GM21825 (cell line): ENCODE measurements around the gene HTR7.

Experiments used
- ATAC-seq: cut with Tn5 transposase; IDR thresholded peaks from one replicate; pipeline ENCODE4 v1.9.1; 2021; ENCODE audit warnings: mild to moderate bottlenecking, moderate library complexity; ENCODE audit not compliant: unreplicated experiment

The HTR7 gene

DNA sequence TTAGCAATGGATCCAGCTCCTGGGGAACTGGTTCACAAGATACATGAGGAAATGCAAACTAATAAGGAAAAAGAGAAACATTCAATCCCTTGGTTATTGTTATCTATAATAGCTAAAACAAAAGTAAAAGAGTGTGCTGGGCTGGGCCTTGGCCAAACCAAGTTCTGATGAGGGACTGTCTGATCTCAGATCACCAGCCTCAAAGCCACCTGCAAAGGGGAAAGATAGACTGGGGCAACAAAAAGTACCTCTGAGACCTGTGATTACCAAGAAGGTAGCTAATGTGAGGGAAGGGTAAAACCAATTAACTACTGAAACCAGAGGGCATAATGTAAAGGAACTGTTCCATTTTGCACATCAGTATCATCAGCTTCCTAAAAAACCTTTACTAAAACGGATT is 51.2 kb downstream of the HTR7 start:
- ATAC-seq = no peak

GRCh38 chr10:90805206-90805605 is 52.6 kb downstream of the HTR7 start:
- no peak for ATAC-seq

DNA sequence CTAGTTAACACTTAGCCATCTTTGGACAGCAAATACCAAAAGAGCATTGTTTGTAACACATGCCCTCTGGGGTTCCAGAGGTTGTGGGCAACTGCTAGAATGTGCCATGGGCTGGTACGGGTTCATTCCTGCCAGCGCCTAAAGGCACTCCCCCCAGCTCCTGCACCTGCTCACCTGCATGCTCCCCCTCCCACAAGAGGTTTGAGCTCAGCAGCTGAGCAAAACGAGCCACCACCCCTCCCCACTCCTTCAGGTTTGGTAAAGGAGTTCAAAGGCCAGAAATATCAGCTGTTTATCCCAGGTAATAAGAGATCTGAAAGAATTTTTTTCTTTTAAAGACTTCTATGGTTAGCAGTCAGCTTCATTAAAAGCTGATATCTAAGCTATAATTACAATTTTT is 53.5 kb downstream of the HTR7 start:
- ATAC-seq = no peak

GRCh38 chr10:90801608-90802007 is 56.2 kb downstream of the HTR7 start:
- ATAC-seq = no peak

- ATAC-seq = no peak
Measured at GRCh38 chr10:90800232-90800796, 57.5 kb downstream of the HTR7 start.

GRCh38 chr10:90799172-90799571 is 58.7 kb downstream of the HTR7 start:
- no peak for ATAC-seq

DNA sequence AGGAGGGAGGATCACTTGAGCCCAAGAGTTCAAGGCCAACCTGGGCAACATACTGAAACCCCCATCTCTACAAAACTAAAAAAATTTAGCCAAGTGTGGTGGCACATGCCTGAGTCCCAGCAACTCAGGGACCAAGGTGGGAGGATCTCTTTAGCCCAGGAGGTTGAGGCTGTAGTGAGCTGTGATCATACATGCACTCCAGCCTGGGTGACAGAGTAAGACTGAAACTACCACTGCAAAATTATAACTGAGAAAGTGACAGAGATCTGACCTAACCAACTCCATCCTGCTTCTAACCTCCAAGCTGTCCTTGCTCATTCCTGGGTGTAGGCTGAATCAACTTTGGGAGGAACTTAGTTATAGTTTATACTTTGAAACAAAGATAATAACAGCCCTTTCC is 59.4 kb downstream of the HTR7 start:
- no peak for ATAC-seq

DNA sequence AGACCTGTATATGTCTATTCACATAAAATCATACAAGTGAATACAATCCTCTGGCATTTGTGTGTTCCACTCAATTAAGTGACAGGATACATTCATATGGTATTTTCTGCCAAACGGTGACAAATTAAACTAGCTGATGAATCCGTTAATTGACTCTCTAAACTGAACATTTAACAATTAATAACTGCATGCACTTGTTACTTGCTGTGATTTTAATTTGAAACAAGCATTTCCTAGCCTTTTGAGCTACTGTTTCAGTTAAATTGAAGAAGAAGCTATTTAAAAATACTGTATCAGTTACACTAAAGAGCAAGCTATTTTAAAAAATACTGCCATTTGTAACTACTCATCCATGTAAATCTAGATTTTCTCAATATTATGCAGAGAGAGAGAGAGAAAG is 67.4 kb downstream of the HTR7 start:
- ATAC-seq = no peak

DNA sequence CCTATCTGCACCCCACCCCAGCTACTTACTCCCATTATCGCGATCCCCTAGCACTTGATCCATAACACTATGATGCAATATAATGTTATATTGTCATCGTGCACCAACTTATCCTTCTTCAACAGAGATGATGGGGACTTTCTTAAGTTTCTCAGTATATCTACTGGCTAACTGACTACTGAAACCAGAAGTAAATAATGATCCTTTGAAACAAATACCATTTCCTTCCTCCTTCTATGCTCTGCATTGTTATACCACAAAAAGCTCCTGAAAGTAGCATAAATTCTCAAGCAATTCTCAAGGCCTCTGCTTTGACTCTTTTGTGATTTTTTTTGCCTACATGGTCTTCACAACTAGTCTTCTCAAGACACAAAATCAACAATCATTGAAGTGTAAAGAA is 68.9 kb downstream of the HTR7 start:
- ATAC-seq = peak; percentile 78

- no peak for ATAC-seq
Measured at GRCh38 chr10:90788199-90788491, 69.7 kb downstream of the HTR7 start.

- no peak for ATAC-seq
Measured at GRCh38 chr10:90787393-90788198, 70.2 kb downstream of the HTR7 start.

DNA sequence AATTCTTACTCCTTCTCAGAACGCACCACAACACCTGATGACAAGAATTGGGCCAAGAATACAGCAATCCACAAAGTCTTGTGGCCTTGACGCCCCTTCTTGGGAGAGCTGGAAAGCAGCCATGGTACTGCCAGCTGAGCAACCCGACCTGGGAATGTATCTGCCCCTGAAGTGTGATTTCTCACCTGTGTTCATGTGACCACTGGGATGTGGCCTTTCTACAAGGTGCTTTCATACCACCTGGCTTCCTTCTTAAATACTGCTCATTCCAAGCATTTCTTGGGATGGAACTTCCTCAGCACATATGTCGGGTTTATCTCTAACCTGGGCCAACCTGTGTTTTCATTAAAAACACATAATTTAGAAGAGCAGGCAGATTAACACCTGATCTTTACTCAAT is 72.1 kb downstream of the HTR7 start:
- ATAC-seq = no peak

- ATAC-seq = no peak
Measured at GRCh38 chr10:90784771-90785170, 73.1 kb downstream of the HTR7 start.

- ATAC-seq = no peak
Measured at GRCh38 chr10:90780488-90780887, 77.4 kb downstream of the HTR7 start.

DNA sequence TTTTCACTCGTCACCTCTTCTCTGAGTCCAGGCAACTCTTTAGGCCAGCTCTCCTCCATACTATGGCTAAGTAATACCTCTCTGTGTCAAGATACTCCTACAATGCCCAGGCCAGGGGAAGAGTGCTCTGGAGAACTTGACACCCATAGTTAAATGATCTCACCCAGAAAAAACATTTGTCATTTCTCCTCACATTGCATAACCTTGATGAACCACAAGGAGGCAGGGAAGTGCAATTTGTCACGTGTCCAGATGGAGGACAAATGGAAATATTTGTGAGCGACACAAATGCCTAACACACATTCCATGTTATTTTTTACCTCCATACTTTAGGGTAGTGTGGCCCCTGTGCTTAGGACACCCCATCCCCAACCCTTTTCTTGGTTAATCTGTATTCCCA is 78.3 kb downstream of the HTR7 start:
- ATAC-seq = no peak

- ATAC-seq = no peak
Measured at GRCh38 chr10:90777621-90778020, 80.2 kb downstream of the HTR7 start.

GRCh38 chr10:90775351-90776028 is 82.3 kb downstream of the HTR7 start:
- ATAC-seq = no peak

GRCh38 chr10:90769946-90770841 is 87.6 kb downstream of the HTR7 start:
- ATAC-seq = no peak

DNA sequence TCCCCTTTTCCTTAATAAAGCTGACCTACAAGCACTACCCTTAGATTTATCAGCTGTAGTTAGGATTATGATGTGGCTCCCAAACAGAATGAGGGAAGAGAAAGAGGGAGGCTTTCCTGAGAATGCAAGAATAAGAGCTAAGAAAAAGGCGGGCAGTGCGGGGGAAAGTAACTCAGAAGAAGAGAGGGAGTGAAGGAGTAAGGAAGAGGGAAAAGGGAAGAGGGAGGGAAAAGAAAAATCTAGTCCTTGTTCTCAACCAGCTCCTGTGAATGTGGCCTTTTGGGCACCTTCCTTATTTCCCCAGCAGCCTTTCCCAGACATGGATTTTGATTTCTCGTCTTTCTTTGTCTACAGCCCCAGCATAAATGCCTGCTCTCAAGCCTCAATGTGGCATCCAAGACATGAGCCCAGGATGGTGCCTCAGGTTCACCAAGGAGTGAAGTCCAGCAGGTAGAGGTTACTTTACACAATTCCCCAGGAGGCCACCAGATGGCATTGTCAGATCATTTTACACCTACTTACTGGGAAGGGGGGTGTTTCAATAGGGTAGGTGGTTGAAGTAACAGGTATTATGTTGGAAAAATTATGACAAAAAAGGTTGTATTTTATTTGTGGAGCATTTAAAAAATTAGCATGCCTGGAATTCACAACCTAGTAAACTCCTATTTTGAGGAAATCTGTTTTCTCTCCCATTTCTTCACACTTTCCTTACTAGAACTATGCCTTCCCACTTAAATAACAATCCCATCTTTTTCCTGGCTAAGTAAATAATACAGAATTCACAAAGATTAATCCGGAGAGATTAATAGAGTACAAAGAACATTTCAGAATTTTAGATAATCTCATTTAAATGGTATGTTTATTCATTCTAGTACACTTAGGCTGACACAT is 106.5 kb downstream of the HTR7 start:
- ATAC-seq = no peak

DNA sequence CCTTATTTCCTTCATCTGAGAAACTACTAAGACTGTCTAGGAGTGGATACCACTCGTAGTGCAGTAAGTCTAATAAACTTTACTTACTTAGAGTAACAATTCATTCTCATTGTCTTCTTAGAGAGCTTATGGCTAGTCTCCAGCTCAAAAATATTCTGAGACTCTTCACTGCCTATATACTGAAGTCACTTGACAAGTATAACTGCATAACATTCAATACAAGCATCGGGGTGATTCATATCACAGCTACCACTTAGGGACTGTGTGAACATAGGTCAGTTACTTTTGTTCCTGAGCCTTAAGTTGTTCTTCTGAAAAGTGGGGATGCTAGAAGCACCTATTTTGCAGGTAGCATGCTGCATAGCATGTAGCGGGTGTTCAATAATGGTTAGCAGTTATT is 111.0 kb downstream of the HTR7 start:
- ATAC-seq = no peak
